Loucy (cell line): ENCODE measurements around the gene PRDM8.

Experiments used
- H2AFZ ChIP-seq: fragments of 200-600 bp; sonication (generic); 2 replicates; pipeline ENCODE4 v1.6.0; 2016; ENCODE audit warnings: antibody characterized with exemption, mild to moderate bottlenecking, low read length, moderate library complexity
- H3F3A ChIP-seq: fragments of 200-600 bp; 2 replicates; pipeline ENCODE4 v1.6.0; 2016; ENCODE audit warnings: antibody characterized with exemption, low read depth, mild to moderate bottlenecking
- H3K27me3 ChIP-seq: fragments of 200-600 bp; sonication (generic); 2 replicates; pipeline ENCODE4 v1.6.1; 2014; ENCODE audit warnings: low read length, mild to moderate bottlenecking; ENCODE audit not compliant: insufficient read depth, poor library complexity, severe bottlenecking
- H3K36me3 ChIP-seq: fragments of 200-600 bp; sonication (generic); 2 replicates; pipeline ENCODE4 v1.6.1; 2016; ENCODE audit warnings: low read length; ENCODE audit not compliant: insufficient read depth
- H3K4me1 ChIP-seq: fragments of 200-600 bp; sonication (generic); 2 replicates; pipeline ENCODE4 v1.5.1; 2014; ENCODE audit warnings: low read length, mild to moderate bottlenecking; ENCODE audit not compliant: insufficient read depth, poor library complexity, severe bottlenecking
- H3K4me2 ChIP-seq: fragments of 200-600 bp; sonication (generic); 2 replicates; pipeline ENCODE4 v1.6.0; 2014; ENCODE audit warnings: antibody characterized with exemption, low read length, low read depth, mild to moderate bottlenecking; ENCODE audit not compliant: poor library complexity, severe bottlenecking
- H3K4me3 ChIP-seq: fragments of 200-600 bp; sonication (generic); 2 replicates; pipeline ENCODE4 v1.5.1; 2014; ENCODE audit warnings: low read length, mild to moderate bottlenecking, mixed read lengths; ENCODE audit not compliant: poor library complexity, severe bottlenecking
- H3K79me2 ChIP-seq: fragments of 200-600 bp; sonication (generic); 2 replicates; pipeline ENCODE4 v1.6.1; 2014; ENCODE audit warnings: low read length; ENCODE audit not compliant: insufficient read depth
- H3K9ac ChIP-seq: fragments of 200-600 bp; sonication (generic); 2 replicates; pipeline ENCODE4 v1.6.0; 2014; ENCODE audit warnings: mild to moderate bottlenecking, low read depth, low read length, moderate library complexity; ENCODE audit not compliant: poor library complexity, severe bottlenecking
- H3K9me2 ChIP-seq: fragments of 200-600 bp; sonication (generic); replicated peaks from 2 replicates; pipeline ENCODE4 v1.6.1; 2016; ENCODE audit warnings: low read depth, low read length, mixed read lengths
- H3K9me3 ChIP-seq: fragments of 200-600 bp; sonication (generic); 2 replicates; pipeline ENCODE4 v1.6.1; 2014; ENCODE audit warnings: mild to moderate bottlenecking, antibody characterized with exemption, low read length, low read depth; ENCODE audit not compliant: insufficient read depth
- H4K20me1 ChIP-seq: fragments of 200-600 bp; sonication (generic); 2 replicates; pipeline ENCODE4 v1.6.0; 2014; ENCODE audit warnings: antibody characterized with exemption, low read length, mild to moderate bottlenecking; ENCODE audit not compliant: insufficient read depth, poor library complexity, severe bottlenecking
- CTCF ChIP-seq: fragments of 200-600 bp; sonication (generic); conservative IDR thresholded peaks from 2 replicates; pipeline ENCODE4 v1.5.1; 2014; ENCODE audit warnings: mild to moderate bottlenecking, antibody characterized with exemption, low read length
- EZH2phosphoT487 ChIP-seq: fragments of 200-600 bp; IDR thresholded peaks from 2 replicates; pipeline ENCODE4 v1.6.1; 2018; ENCODE audit warnings: antibody characterized with exemption, mild to moderate bottlenecking, moderate library complexity, borderline replicate concordance

The PRDM8 gene

GRCh38 chr4:80156410-80156809, 40.9 kb upstream of the PRDM8 start:
- Histone ChIP-seq H2AFZ (no peak overlapping the region), H3K79me2 (no peaks in the 10 kb centered on the region), H3K4me3 (no peak overlapping the region), H3K27me3 (no peaks in the 10 kb centered on the region), H3K9ac (no peak overlapping the region), H3F3A (no peaks in the 10 kb centered on the region), H3K9me3 (peaks cover 7% of the 10 kb centered on the region; the same call in 1 of the 2 replicates), H3K4me2 (no peak overlapping the region), H3K36me3 (no peaks in the 10 kb centered on the region), H3K9me2 (no peaks in the 10 kb centered on the region), H4K20me1 (no peaks in the 10 kb centered on the region), H3K4me1 (no peaks in the 10 kb centered on the region)
- no peak for TF ChIP-seq CTCF
- TF ChIP-seq EZH2phosphoT487 = no peak

DNA sequence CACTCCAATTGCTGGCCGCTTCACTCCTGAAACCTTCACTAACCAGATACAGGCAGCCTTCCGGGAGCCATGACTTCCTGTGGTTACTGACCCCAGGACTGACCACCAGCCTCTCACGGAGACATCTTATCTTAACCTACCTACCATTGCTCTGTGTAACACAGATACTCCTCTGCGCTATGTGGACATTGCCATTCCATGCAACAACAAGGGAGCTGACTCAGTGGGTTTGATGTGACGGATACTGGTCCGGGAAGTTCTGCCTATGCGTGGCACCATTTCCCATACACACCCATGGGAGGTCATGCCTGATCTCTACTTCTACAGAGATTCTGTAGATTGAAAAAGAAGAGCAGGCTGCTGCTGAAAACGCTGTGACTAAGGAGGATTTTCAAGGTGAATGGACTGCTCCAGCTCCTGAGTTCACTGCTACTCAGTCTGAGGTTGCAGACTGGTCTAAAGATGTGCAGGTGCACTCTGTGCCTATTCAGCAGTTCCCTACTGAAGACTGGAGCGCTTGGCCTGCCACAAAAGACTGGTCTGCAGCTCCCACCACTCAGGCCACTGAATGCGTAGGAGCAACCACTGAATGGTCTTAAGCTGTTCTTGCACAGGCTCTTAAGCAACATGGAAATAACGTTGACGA, 35.8 kb upstream of the PRDM8 start:
- H4K20me1 ChIP-seq = no peaks in the 10 kb centered on the region
- H3K27me3 ChIP-seq = no peaks in the 10 kb centered on the region
- H3K4me3 ChIP-seq = no peak overlapping the region
- no peak overlapping the region for H3K4me2 ChIP-seq
- H3K9ac ChIP-seq = no peak overlapping the region
- H3K9me2 ChIP-seq = no peaks in the 10 kb centered on the region
- H3K9me3 ChIP-seq = peaks cover 7% of the 10 kb centered on the region; the same call in 1 of the 2 replicates
- H3F3A ChIP-seq = no peaks in the 10 kb centered on the region; the same call in 1 of the 2 replicates
- H3K79me2 ChIP-seq = no peaks in the 10 kb centered on the region
- TF ChIP-seq CTCF (no peak), EZH2phosphoT487 (no peak)
- no peak overlapping the region for H2AFZ ChIP-seq
- no peaks in the 10 kb centered on the region for H3K36me3 ChIP-seq
- H3K4me1 ChIP-seq = no peaks in the 10 kb centered on the region

- Histone ChIP-seq H3K36me3 (no peaks in the 10 kb centered on the region), H3K4me2 (no peak overlapping the region), H3K4me3 (no peak overlapping the region), H3K9ac (no peak overlapping the region), H2AFZ (no peak overlapping the region), H3K79me2 (no peaks in the 10 kb centered on the region), H3K9me2 (no peaks in the 10 kb centered on the region), H4K20me1 (no peaks in the 10 kb centered on the region), H3K9me3 (peaks cover 7% of the 10 kb centered on the region; the same call in 1 of the 2 replicates), H3F3A (no peaks in the 10 kb centered on the region; the same call in 1 of the 2 replicates), H3K4me1 (no peaks in the 10 kb centered on the region), H3K27me3 (no peaks in the 10 kb centered on the region)
- TF ChIP-seq EZH2phosphoT487 (no peak), CTCF (no peak)
Measured at GRCh38 chr4:80162418-80162817, 34.9 kb upstream of the PRDM8 start.
